HepG2 (cell line): ENCODE measurements around the gene PIK3IP1. TPM values are rescaled to one million over a fixed set of nuclear protein-coding genes. Genes with fewer than 3 reads are reported as not detected.

ENCODE experiments used
- ATAC-seq: fragments of 200-7000 bp; cut with Tn5 transposase; 3 replicates; pipeline ENCODE4 v1.9.1; 2020; ENCODE audit warnings: mild to moderate bottlenecking, moderate library complexity
- BruUV-seq: library from RNA; stranded (reverse); fragments of 400-500 nt; replicated peaks from 2 replicates; lab custom pipeline; 2021; lab: Mats Ljungman, UMichigan
- CTCF ChIA-PET: fragments of 300-600 bp; formaldehyde crosslinking; extraction: SDS; loops from one replicate; lab custom pipeline; 2021; ENCODE audit warnings: low total read pairs, inconsistent platforms, low intra/inter-chr PET ratio; lab: Yijun Ruan, JAX
- POLR2A ChIA-PET: fragments of 350-600 bp; sonication (Branson Sonifier 250); formaldehyde crosslinking; loops from one replicate; lab custom pipeline; 2020; ENCODE audit warnings: antibody characterized with exemption, inconsistent platforms; lab: Yijun Ruan, JAX
- DNase-seq: peaks from one replicate; pipeline ENCODE4 v3.0.0-alpha.2; 2015; ENCODE audit warnings: low spot score
- FAIRE-seq: peaks from 3 replicates; lab custom pipeline; 2011; peaks lifted over from hg19 to GRCh38; lab: Jason Lieb, UNC
- H2AFZ ChIP-seq: one replicate; pipeline ENCODE4 v1.6.1; 2011; ENCODE audit warnings: low read length, inconsistent platforms
- H3K27ac ChIP-seq: fragments of 300-600 bp; 3 replicates; pipeline ENCODE4 v1.8.0; 2011; ENCODE audit warnings: mixed run types, mild to moderate bottlenecking, mixed read lengths, low read length, inconsistent platforms; ENCODE audit not compliant: insufficient read depth; ENCODE audit errors: extremely low read length
- H3K27me3 ChIP-seq, 2 experiments: fragments of 200-600 bp in 1 of 2; 2 replicates in 1 of 2; 3 replicates in 1 of 2; pipeline versions ENCODE4 v1.6.0 to v1.8.0; 2011; ENCODE audit warnings: low read length in 2 of 2, mild to moderate bottlenecking in 2 of 2, moderate library complexity in 2 of 2, inconsistent platforms in 1 of 2; ENCODE audit not compliant: insufficient read depth in 2 of 2, control insufficient read depth in 1 of 2
- H3K36me3 ChIP-seq, 2 experiments: fragments of 200-600 bp in 1 of 2; replicated peaks in 1 of 2; 2 replicates in 1 of 2; 3 replicates in 1 of 2; pipeline versions ENCODE4 v1.5.1 to v1.8.0; 2011; ENCODE audit warnings: low read length in 2 of 2, inconsistent platforms in 1 of 2; ENCODE audit not compliant: insufficient read depth in 2 of 2, control insufficient read depth in 1 of 2
- H3K4me1 ChIP-seq: 2 replicates; pipeline ENCODE4 v1.5.1; 2012; ENCODE audit warnings: low read length, inconsistent platforms; ENCODE audit not compliant: insufficient read depth
- H3K4me2 ChIP-seq: 2 replicates; pipeline ENCODE4 v1.6.0; 2011; ENCODE audit warnings: low read depth, low read length, inconsistent platforms
- H3K4me3 ChIP-seq, 3 experiments: fragments of 200-600 bp in 1 of 3; sonication (generic), shearing (Covaris generic) in 1 of 3; replicated peaks in 1 of 3; 2 replicates each; pipeline ENCODE4 v1.5.1; 2011 to 2016; ENCODE audit warnings: low read length in 3 of 3, inconsistent platforms in 2 of 3, low read depth in 2 of 3, mild to moderate bottlenecking in 2 of 3, control low read depth in 1 of 3, mixed read lengths in 1 of 3; ENCODE audit not compliant: insufficient read depth in 1 of 3
- H3K79me2 ChIP-seq: one replicate; pipeline ENCODE4 v1.6.1; 2011; ENCODE audit warnings: low read length, inconsistent platforms; ENCODE audit not compliant: insufficient read depth
- H3K9ac ChIP-seq: 2 replicates; pipeline ENCODE4 v1.6.0; 2011; ENCODE audit warnings: mild to moderate bottlenecking, low read depth, low read length, inconsistent platforms; ENCODE audit not compliant: insufficient read depth
- H3K9me3 ChIP-seq: 2 replicates; pipeline ENCODE4 v1.5.1; 2012; ENCODE audit warnings: mild to moderate bottlenecking, low read length
- H4K20me1 ChIP-seq: 2 replicates; pipeline ENCODE4 v1.6.0; 2011; ENCODE audit warnings: inconsistent platforms, mild to moderate bottlenecking, low read length, moderate library complexity; ENCODE audit not compliant: insufficient read depth
- CAMTA2 ChIP-seq: sonication (generic); formaldehyde crosslinking; IDR thresholded peaks from 2 replicates; pipeline ENCODE4 v1.4.0; 2020; ENCODE audit warnings: mild to moderate bottlenecking, missing genetic modification reagents, borderline replicate concordance
- CCAR2 ChIP-seq: fragments of 200-400 bp; formaldehyde crosslinking; optimal IDR thresholded peaks from 2 replicates; pipeline ENCODE3; 2018; ENCODE audit warnings: low read depth, mild to moderate bottlenecking, low read length, moderate library complexity
- HOXA5 ChIP-seq: sonication (generic); formaldehyde crosslinking; IDR thresholded peaks from 2 replicates; pipeline ENCODE4 v1.4.0; 2020; ENCODE audit warnings: missing genetic modification reagents
- LCORL ChIP-seq, 2 experiments: fragments of 450-650 bp in 1 of 2; sonication (generic) in 1 of 2; formaldehyde crosslinking in 1 of 2; IDR thresholded peaks; 2 replicates each; pipeline versions ENCODE4 v1.5.0 to v1.6.1; 2017 to 2020; ENCODE audit warnings: antibody characterized with exemption in 1 of 2, missing genetic modification reagents in 1 of 2
- MEIS1 ChIP-seq: sonication (generic); formaldehyde crosslinking; IDR thresholded peaks from 2 replicates; pipeline ENCODE4 v1.9.0; 2021; ENCODE audit warnings: mild to moderate bottlenecking, missing genetic modification reagents, moderate library complexity, borderline replicate concordance
- MZF1 ChIP-seq: sonication (generic); formaldehyde crosslinking; IDR thresholded peaks from 2 replicates; pipeline ENCODE4 v1.8.1; 2023; ENCODE audit warnings: mild to moderate bottlenecking, missing genetic modification reagents, borderline replicate concordance
- NR1H2 ChIP-seq: sonication (generic); formaldehyde crosslinking; IDR thresholded peaks from 2 replicates; pipeline ENCODE4 v1.8.1; 2022; ENCODE audit warnings: low read depth, missing genetic modification reagents, borderline replicate concordance
- SRF ChIP-seq: IDR thresholded peaks from 2 replicates; pipeline ENCODE4 v1.6.1; 2011; ENCODE audit warnings: mild to moderate bottlenecking, low read depth, low read length, moderate library complexity
- YEATS2 ChIP-seq: sonication (generic); formaldehyde crosslinking; IDR thresholded peaks from 2 replicates; pipeline ENCODE4 v1.4.0; 2020; ENCODE audit warnings: missing genetic modification reagents, borderline replicate concordance
- ZNF766 ChIP-seq: sonication (generic); formaldehyde crosslinking; IDR thresholded peaks from 2 replicates; pipeline ENCODE4 v1.5.0; 2020; ENCODE audit warnings: missing genetic modification reagents, borderline replicate concordance
- WGBS: methylation state at CpG from one replicate; pipeline ENCODE4 v1.1.6; 2017; ENCODE audit warnings: low lambda C conversion rate; 5-methylcytosine and 5-hydroxymethylcytosine counted together
- in situ Hi-C: cut with HindIII; loops from 2 replicates; pipeline ENCODE4 v1.10.0; 2017; ENCODE audit warnings: low pct_unique_long_range_greater_than_20kb; ENCODE audit not compliant: extremely low pct_ligation_motif_present
- intact Hi-C: fragments of 100-400 bp; cut with micrococcal nuclease; formaldehyde crosslinking; loops from one replicate; pipeline ENCODE4 v1.10.0; 2022; ENCODE audit not compliant: unreplicated experiment
- polyA plus RNA-seq, 8 experiments: library from polyadenylated mRNA; depleted of rRNA in 3 of 8; stranded (reverse) in 7 of 8; unstranded in 1 of 8; fragments of >200 nt; fragmentation: Illumina TruSeq in 4 of 8; extraction: Trizol in 4 of 8; gene quantifications; 2 replicates each; pipeline versions ENCODE4 v1.2.1 to v1.2.3, GENCODE V29; 2011 to 2016; ENCODE audit warnings: low read depth in 4 of 8, missing spikeins in 1 of 8, mixed read lengths in 1 of 8; ENCODE audit not compliant: insufficient read depth in 1 of 8
- total RNA-seq, 5 experiments: library from RNA; depleted of rRNA; stranded (reverse); fragments of >200 nt; fragmentation: Illumina TruSeq; extraction: Trizol; gene quantifications; 2 replicates each; pipeline ENCODE4 v1.2.3, GENCODE V29; 2016; ENCODE audit warnings: low read depth in 1 of 5
- TF ChIP-seq, protein P1 (sequence below): sonication (generic); formaldehyde crosslinking; IDR thresholded peaks from 2 replicates; pipeline ENCODE4 v1.4.0; 2020; ENCODE audit warnings: mild to moderate bottlenecking, missing genetic modification reagents

The PIK3IP1 gene
- total and polyA plus RNA-seq, 2 of the 13 experiments (the other 11 are each of a cell fraction or from before 2014, with no cell fraction given) = 1.3 to 2.5 TPM

DNA sequence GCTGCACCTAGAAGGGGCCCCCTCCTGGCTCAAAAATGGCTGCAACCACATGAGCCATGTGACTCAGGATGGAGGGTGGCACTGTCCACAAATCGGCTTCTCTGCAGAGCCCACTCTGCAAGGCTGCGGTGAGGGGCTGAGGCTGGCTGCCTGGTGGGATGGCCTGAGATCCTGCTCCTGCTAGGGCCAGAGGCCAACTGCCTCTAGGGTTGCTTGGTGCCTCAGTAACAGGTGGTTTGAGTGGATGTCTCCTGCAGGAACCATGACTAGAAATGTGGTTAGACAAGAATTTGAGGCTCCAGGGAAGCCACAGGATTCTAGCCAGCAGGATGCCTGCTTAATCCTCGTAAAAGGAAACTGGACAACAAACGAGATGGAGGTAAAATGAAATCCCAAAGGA is 36.7 kb upstream of the PIK3IP1 start:
- in situ Hi-C loops = no loop called here
- TF ChIP-seq CCAR2 (no peak), MEIS1 (CRISPR knock-in tag) (no peak), LCORL (IDR thresholded peaks at IDR 0.05) (no peak), LCORL (CRISPR knock-in tag; IDR thresholded peaks at IDR 0.05) (no peak), HOXA5 (no peak), SRF (no peak), ZNF766 (no peak), NR1H2 (CRISPR knock-in tag) (no peak), YEATS2 (CRISPR knock-in tag) (no peak), CAMTA2 (no peak), MZF1 (no peak)
- TF ChIP-seq, protein P1, sequence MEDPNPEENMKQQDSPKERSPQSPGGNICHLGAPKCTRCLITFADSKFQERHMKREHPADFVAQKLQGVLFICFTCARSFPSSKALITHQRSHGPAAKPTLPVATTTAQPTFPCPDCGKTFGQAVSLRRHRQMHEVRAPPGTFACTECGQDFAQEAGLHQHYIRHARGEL (CRISPR knock-in tag) = no peak
- WGBS = 88% methylated on average over 2 of the region's 4 CpGs
- ChIA-PET CTCF (no interaction called here), POLR2A (no interaction called here)
- Histone ChIP-seq H3K27ac (no peak overlapping the region), H3K4me3 (no peak overlapping the region), H3K27me3 (no peaks in the 10 kb centered on the region), H3K36me3 (peaks cover 47 to 92% of the 10 kb centered on the region in 2 experiments), H3K79me2 (peaks cover 7% of the 10 kb centered on the region), H3K9me3 (no peaks in the 10 kb centered on the region), H2AFZ (no peak overlapping the region), H3K4me2 (no peak overlapping the region), H4K20me1 (peaks cover 14% of the 10 kb centered on the region; the same call in 1 of the 2 replicates), H3K4me1 (no peaks in the 10 kb centered on the region), H3K9ac (no peak overlapping the region)
- FAIRE-seq = no peak
- intact Hi-C loops = no loop called here
- BruUV-seq = no TSS peak
- no peak for ATAC-seq
- no peak for DNase-seq
